Lung (tissue), 12 donors: ENCODE data around the gene TRIOBP. TPM values are rescaled to one million over a fixed set of nuclear protein-coding genes. Genes with fewer than 3 reads are reported as not detected.

Source experiments
- ATAC-seq: fragments of 200-7000 bp; cut with Tn5 transposase; one replicate; pipeline ENCODE4 v1.9.1; 2020; ENCODE audit warnings: moderate number of reproducible peaks; ENCODE audit not compliant: insufficient read depth, low FRiP score
- DNase-seq, 3 donors: peaks; one replicate each; pipeline ENCODE4 v3.0.0-alpha.2; 2013 to 2017
- H3K27ac ChIP-seq, 2 donors: one replicate each; pipeline ENCODE4 v1.5.1; 2013; ENCODE audit warnings: mild to moderate bottlenecking in 2 of 2, moderate library complexity in 2 of 2, control low read depth in 1 of 2, inconsistent platforms in 1 of 2, low read depth in 1 of 2, low read length in 1 of 2
- H3K27me3 ChIP-seq, 3 donors: one replicate each; pipeline ENCODE4 v1.5.1; 2013; ENCODE audit warnings: low read length in 2 of 3; ENCODE audit not compliant: control insufficient read depth in 3 of 3, insufficient read depth in 3 of 3
- H3K36me3 ChIP-seq, 4 donors: one replicate each; pipeline ENCODE4 v1.5.1; 2013; ENCODE audit warnings: low read length in 4 of 4, mild to moderate bottlenecking in 1 of 4, moderate library complexity in 1 of 4; ENCODE audit not compliant: control insufficient read depth in 4 of 4, insufficient read depth in 4 of 4
- H3K4me1 ChIP-seq, 5 donors: one replicate each; pipeline ENCODE4 v1.5.1; 2013; ENCODE audit warnings: low read length in 5 of 5, mild to moderate bottlenecking in 2 of 5, moderate library complexity in 1 of 5; ENCODE audit not compliant: control insufficient read depth in 5 of 5, insufficient read depth in 5 of 5
- H3K4me3 ChIP-seq: one replicate; pipeline ENCODE4 v1.5.1; 2013; ENCODE audit warnings: mild to moderate bottlenecking, control low read depth, moderate library complexity
- H3K9ac ChIP-seq, 2 donors: one replicate each; pipeline ENCODE4 v1.5.1; 2013; ENCODE audit warnings: low read length in 2 of 2, control low read depth in 1 of 2; ENCODE audit not compliant: insufficient read depth in 1 of 2
- H3K9me3 ChIP-seq, 4 donors: one replicate each; pipeline ENCODE4 v1.5.1; 2013; ENCODE audit warnings: low read length in 3 of 4, mild to moderate bottlenecking in 1 of 4, moderate library complexity in 1 of 4; ENCODE audit not compliant: control insufficient read depth in 4 of 4, insufficient read depth in 3 of 4
- WGBS, 2 donors: extraction: QIAGEN DNeasy Blood & Tissue Kit; methylation state at CpG; one replicate each; pipeline ENCODE4 v1.1.7; 2013; 5-methylcytosine and 5-hydroxymethylcytosine counted together
- polyA plus RNA-seq, 2 donors: library from polyadenylated mRNA; stranded (reverse); fragments of 200-250 nt; gene quantifications; one replicate each; pipeline ENCODE4 v1.2.1, GENCODE V29; 2013
- total RNA-seq, 2 donors: library from RNA; depleted of rRNA in 1 of 2; stranded (reverse); fragments of >200 nt in 1 of 2; gene quantifications; one replicate each; pipeline ENCODE4 v1.2.1, GENCODE V29; 2014 to 2021
- TF ChIP-seq, protein P1 (sequence below): IDR thresholded peaks from 2 replicates; pipeline ENCODE4 v1.5.1; 2012; ENCODE audit warnings: mild to moderate bottlenecking; ENCODE audit errors: control extremely low read depth, extremely low read depth
- donor health status: control.
- donor health status: control.
- donor health status: Bipolar disorder and iron deficiency.
- donor health status: healthy.
- donor health status: DM: yes; HTN: yes; CAD: no.

TRIOBP gene
- total and polyA plus RNA-seq, 4 donors = 37.1 to 105 (median 85.0) TPM

DNA sequence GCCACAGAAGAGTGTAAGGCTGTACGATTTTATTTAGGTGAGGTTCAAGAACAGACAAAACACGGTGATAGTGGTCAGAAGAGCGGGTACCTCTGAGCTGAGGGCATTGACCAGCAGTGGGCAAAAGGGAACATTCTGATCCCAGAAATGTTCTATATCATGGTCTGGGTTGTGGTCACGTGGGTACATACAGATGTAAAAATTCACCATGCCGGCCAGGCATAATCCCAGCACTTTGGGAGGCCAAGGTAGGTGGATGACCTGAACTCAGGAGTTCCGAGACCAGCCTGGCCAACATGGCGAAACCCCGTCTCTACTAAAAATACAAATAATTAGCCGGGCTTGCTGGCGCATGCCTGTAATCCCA is 79.8 kb downstream of the TRIOBP start:
- TF ChIP-seq, protein P1, sequence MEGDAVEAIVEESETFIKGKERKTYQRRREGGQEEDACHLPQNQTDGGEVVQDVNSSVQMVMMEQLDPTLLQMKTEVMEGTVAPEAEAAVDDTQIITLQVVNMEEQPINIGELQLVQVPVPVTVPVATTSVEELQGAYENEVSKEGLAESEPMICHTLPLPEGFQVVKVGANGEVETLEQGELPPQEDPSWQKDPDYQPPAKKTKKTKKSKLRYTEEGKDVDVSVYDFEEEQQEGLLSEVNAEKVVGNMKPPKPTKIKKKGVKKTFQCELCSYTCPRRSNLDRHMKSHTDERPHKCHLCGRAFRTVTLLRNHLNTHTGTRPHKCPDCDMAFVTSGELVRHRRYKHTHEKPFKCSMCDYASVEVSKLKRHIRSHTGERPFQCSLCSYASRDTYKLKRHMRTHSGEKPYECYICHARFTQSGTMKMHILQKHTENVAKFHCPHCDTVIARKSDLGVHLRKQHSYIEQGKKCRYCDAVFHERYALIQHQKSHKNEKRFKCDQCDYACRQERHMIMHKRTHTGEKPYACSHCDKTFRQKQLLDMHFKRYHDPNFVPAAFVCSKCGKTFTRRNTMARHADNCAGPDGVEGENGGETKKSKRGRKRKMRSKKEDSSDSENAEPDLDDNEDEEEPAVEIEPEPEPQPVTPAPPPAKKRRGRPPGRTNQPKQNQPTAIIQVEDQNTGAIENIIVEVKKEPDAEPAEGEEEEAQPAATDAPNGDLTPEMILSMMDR = no peak
- H3K4me1 ChIP-seq = no peaks in the 10 kb centered on the region
- H3K36me3 ChIP-seq = peaks cover 10 to 32% (median 18%) of the 10 kb centered on the region in 4 donors
- no peak overlapping the region for H3K27ac ChIP-seq
- H3K9ac ChIP-seq = no peak overlapping the region
- H3K4me3 ChIP-seq = no peak overlapping the region
- 83 to 91% methylated on average over 10 of the region's 10 CpGs for WGBS, 2 donors
- no peaks in the 10 kb centered on the region for H3K9me3 ChIP-seq
- no peak for DNase-seq
- H3K27me3 ChIP-seq = no peaks in the 10 kb centered on the region
- ATAC-seq = no peak

DNA sequence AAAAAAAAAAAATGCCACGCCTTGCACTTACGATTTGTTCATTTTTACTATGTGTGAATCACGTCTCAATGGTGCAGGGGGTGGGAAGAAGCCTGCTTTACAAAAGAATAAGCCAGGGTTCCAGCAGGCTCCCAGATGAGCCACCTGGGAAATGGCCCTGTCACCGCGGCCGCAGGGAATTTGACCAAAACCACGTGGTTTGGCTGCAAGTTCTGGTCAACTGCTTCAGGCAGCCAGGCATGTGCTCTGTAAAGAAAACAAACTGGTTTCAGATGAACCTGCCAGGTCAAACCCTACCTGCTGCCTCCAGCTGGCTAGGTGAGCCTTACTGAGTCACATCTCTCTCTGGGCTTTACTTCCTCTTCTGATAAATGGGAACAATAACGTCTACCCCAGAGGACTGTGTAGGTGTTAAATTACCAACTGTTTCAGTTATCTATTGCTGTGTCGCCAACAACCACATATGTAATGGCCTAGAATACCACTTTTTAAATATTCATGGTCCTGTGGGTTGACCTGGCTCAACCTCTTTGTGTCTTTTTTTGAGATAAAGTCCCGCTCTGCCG is 80.4 kb downstream of the TRIOBP start:
- Histone ChIP-seq H3K4me3 (no peak overlapping the region), H3K4me1 (no peaks in the 10 kb centered on the region), H3K27ac (no peak overlapping the region), H3K27me3 (no peaks in the 10 kb centered on the region), H3K9me3 (no peaks in the 10 kb centered on the region), H3K36me3 (peaks cover 5 to 27% (median 17%) of the 10 kb centered on the region in 4 donors), H3K9ac (no peak overlapping the region)
- ATAC-seq (peak; percentile 47), DNase-seq (peak in 2 of 3 donors; percentile 26 to 39)
- 47 to 66% methylated on average over 11 of the region's 11 CpGs for WGBS, 2 donors
- TF ChIP-seq, protein P1 = no peak

DNA sequence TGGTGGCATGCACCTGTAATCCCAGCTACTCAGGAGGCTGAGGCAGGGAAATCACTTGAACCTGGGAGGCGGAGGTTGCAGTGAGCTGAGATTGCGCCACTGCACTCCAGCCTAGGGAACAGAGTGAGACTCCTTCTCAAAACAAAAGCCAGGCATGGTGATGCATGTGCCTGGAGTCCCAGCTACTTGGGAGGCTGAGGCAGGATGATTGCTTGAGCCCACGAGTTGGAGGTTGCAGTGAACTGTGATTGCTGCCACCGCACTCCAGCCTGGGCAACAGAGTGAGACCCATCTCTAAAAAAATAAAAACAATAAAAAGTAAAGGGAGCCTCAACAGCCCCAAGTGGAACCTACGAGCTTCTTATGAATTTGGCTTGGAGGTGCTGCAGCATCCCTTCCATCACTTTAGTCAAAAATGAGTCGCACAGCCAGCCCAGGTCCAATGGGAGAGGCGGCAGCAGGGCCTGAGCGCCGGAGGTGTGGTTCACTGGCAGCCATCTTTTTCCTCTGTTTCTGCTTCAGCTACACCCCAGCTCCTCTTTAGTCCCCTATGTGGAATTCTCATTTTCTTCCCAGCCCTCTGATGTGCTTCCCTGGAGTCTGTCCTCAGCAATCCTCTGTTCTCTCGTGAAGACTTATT is 81.6 kb downstream of the TRIOBP start:
- 87 to 91% methylated on average over 10 of the region's 10 CpGs for WGBS, 2 donors

More for the DNA sequence above, 81.6 kb downstream of the TRIOBP start:
- Histone ChIP-seq H3K27me3 (no peaks in the 10 kb centered on the region), H3K4me1 (no peaks in the 10 kb centered on the region), H3K36me3 (peaks cover 5 to 15% (median 12%) of the 10 kb centered on the region in 4 donors), H3K4me3 (no peak overlapping the region), H3K27ac (no peak overlapping the region), H3K9ac (no peak overlapping the region), H3K9me3 (no peaks in the 10 kb centered on the region)
- ATAC-seq (no peak), DNase-seq (no peak)
- TF ChIP-seq, protein P1 = no peak
